WTC11 (cell line): Measurements from ENCODE around the gene NTRK3.

Experiments
- CREB1 ChIP-seq: sonication (generic); formaldehyde crosslinking; IDR thresholded peaks from 2 replicates; pipeline ENCODE4 v1.8.0; 2023; ENCODE audit warnings: mild to moderate bottlenecking, missing genetic modification reagents
- CREM ChIP-seq: sonication (generic); formaldehyde crosslinking; IDR thresholded peaks from 2 replicates; pipeline ENCODE4 v1.8.1; 2022; ENCODE audit warnings: mild to moderate bottlenecking, missing genetic modification reagents, moderate library complexity
- CTCF ChIP-seq: fragments of 200-600 bp; IDR thresholded peaks from 2 replicates; pipeline ENCODE4 v1.8.0; 2022; ENCODE audit warnings: antibody characterized with exemption
- MAX ChIP-seq: sonication (generic); formaldehyde crosslinking; IDR thresholded peaks from 2 replicates; pipeline ENCODE4 v1.8.0; 2022; ENCODE audit warnings: mild to moderate bottlenecking, missing genetic modification reagents
- NFYB ChIP-seq: sonication (generic); formaldehyde crosslinking; conservative IDR thresholded peaks from 2 replicates; pipeline ENCODE4 v1.8.0; 2022; ENCODE audit warnings: low read depth, missing genetic modification reagents
- RELA ChIP-seq: sonication (generic); formaldehyde crosslinking; IDR thresholded peaks from 2 replicates; pipeline ENCODE4 v1.8.1; 2022; ENCODE audit warnings: missing genetic modification reagents, mild to moderate bottlenecking, borderline replicate concordance
- ZNF138 ChIP-seq: sonication (generic); formaldehyde crosslinking; conservative IDR thresholded peaks from 2 replicates; pipeline ENCODE4 v1.8.1; 2022; ENCODE audit warnings: mild to moderate bottlenecking, moderate library complexity, missing genetic modification reagents

GRCh38 chr15:88038261-88038660, 218.3 kb downstream of the NTRK3 start:
- no peak for TF ChIP-seq RELA
- no peak for TF ChIP-seq CTCF
- no peak for TF ChIP-seq ZNF138
- TF ChIP-seq CREM (CRISPR knock-in tag): no peak
- TF ChIP-seq NFYB (CRISPR knock-in tag): no peak
- TF ChIP-seq MAX (CRISPR knock-in tag): no peak
- TF ChIP-seq CREB1: no peak
